Measurements from ENCODE around the gene STON2.
"Not testable (repeated sequence)": the region's sequence is repeated elsewhere in the genome, so short reads cannot be mapped to it uniquely, and the experiment has no call there.

The STON2 gene

DNA sequence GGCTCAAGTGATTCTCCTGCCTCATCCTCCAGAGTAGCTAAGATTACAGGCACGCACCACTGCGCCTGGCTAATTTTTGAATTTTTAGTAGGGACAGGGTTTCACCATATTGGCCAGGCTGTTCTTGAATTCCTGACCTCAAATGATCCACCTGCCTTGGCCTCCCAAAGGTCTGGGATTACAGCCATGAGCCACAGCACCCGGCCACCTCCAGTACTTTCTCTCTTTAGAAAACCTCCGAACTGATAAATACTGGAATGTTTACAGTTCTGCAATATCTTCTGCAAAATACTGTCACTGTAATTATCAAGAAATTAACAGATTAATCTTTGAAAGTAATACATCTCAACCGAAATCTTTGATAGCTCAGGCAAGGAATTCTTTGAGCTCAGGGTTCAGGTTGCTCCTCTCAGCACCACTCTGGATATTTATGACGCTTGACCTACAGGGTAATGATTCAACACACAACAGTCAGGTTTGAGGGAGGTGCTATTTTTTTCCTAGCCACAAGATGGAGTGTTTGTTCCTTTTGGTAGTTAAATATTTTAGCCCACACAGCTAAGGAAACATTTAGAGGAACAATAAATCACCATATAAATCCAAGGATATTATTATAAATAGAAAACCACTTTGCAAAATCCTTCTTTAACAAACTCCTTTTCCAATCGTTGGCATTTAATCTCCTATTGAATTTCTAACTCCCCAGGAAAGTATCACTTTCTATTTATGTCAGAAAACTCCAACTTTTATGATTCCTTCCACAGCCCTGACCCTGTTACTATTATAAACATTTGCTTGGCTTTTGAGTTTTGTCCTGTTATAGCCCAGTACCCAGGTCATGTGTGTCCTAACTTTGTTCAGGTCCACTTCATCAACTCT lies 130.8 kb downstream of the STON2 start:
- peak; percentile 15 to 17 for DNase-seq (ENCODE audit: low read depth in 2 of 2)

DNA sequence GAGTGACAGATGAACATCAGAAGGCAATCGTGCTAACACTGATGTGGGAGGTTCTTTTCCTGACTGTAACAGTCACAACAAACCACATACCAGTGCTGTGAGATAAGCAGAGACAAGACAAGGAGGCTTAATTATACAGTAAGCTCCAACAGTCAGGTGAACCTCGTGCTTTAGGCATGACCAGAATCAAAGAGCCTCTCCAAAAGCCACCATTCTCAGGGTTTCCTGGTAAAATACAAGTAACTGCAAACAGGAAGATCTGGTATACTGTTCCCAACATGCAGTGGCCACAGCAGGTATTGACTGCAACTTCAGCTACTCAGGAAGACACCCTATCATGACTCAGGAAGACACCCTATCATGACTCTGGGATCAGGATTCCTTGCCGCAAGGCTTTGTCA lies 132.1 kb downstream of the STON2 start:
- no peak for DNase-seq (ENCODE audit: low read depth in 2 of 2)

DNA sequence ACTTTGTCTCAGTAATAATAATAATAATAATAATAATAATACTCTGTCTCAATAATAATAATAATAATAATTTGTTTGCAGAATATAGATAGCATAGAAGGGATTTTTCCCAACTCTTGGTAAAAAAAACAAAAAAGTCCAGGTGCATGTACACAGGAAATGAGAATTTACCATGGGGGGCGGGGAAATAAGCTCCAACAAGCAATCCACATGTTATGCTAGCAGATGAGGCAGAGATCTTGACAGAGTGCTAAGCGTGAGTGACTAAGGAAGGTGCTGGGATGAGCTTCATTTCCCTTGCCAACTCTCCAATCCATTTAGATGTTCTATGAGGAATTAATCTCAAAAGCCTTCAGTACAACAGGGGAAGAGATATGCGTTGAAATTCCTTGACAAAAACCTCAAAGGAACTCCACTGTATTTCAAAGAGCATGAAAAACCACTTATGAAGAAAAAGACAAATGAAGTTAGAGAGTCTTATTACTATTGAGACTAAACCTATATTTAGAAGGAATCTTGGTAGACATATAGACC lies 134.4 kb downstream of the STON2 start:
- DNase-seq (ENCODE audit: low read depth in 2 of 2), result no peak

GRCh38 chr14:81264671-81265070 lies 135.5 kb downstream of the STON2 start:
- DNase-seq (ENCODE audit: low read depth in 2 of 2), result no peak

DNA sequence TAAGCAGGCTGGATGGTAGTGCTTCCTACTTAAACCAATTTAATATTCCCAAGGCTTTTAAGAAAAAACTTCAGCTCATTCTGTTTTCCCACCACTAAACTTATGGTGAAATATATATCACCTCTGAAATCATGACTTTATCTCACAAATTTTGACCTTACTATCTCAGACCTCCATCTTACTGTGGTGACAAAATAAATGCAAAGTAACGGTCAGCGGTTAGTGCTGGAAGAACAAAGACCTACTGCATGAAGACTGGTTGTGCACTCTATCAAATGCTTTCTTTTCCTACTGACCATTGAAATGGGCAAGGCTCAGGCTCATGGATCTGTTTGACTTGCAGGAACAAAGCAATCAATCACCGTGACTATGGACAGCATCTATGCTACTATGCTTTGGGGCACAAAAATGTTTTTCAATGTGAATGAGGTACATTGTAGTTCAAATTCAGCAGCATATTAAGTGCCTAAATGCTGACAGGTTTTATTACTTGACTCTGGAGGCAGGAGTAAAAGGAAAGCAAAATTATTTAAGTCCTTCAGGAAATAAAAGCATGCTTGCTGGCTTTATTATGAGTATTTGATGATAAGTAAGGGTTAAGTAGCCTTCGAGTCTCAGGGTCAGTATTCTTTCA lies 136.2 kb downstream of the STON2 start:
- no peak for DNase-seq (ENCODE audit: low read depth in 2 of 2)

- DNase-seq (ENCODE audit: low read depth in 2 of 2), result no peak
Observed at GRCh38 chr14:81261176-81261575, 138.9 kb downstream of the STON2 start.

GRCh38 chr14:81260732-81261131 lies 139.4 kb downstream of the STON2 start:
- DNase-seq (ENCODE audit: low read depth in 2 of 2), result no peak

DNA sequence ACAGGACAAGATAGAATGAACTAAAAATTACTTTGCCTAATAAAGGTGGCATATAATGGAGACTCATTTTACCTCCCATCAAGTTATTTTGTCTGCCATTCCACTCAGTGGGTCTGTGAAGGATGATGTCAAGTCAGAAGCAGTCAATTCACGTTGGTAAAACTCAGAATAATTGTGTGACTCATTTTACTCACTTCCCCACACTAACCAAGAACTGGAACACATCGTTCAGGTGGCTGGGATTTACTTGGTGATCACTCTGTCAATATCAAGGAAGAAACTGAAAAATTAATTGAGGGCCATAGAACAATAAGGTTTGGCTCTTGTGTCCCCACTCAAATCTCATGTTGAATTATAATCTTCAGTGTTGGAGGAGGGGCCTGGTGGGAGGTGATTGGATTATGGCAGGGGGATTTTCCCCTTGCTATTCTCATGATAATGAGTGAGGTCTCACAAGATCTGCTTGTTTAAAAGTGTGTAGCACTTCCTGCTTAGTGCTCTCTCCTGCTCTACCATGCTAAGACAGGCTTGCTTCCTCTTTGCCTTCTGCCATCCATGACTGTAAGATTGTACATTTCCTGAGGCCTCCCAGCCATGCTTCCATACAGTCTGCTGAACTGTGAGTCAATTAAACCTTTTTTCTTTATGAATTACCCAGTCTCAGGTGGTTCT lies 143.7 kb downstream of the STON2 start:
- no peak for DNase-seq (ENCODE audit: low read depth in 2 of 2)

- DNase-seq (ENCODE audit: low read depth in 2 of 2), result no peak
Observed at GRCh38 chr14:81252278-81252677, 147.8 kb downstream of the STON2 start.

DNA sequence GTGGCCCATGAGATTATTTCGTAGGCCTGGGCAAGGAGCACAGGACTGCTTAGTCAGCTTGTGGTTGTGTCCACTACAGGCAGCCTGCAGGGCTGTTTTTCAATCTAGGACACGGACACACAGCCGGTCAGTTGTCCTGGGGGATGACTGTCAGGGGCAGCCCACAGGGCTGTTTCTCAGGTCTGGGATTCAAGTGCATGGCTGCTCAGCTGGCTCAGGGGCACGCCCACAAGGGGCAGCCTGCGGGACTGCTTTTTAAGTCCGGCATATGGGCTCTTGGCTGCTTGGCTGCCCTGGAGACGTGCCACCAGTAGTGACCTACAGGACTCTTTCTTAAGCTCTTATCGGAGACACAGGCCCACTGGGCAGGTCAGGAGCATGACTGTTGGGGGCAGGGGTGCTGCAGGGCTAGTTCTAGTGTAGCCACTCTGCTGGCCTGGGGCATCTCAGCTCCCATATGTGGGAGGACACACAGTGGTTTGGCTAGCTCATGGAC lies 152.8 kb downstream of the STON2 start:
- DNase-seq (ENCODE audit: low read depth in 2 of 2), result no peak

DNA sequence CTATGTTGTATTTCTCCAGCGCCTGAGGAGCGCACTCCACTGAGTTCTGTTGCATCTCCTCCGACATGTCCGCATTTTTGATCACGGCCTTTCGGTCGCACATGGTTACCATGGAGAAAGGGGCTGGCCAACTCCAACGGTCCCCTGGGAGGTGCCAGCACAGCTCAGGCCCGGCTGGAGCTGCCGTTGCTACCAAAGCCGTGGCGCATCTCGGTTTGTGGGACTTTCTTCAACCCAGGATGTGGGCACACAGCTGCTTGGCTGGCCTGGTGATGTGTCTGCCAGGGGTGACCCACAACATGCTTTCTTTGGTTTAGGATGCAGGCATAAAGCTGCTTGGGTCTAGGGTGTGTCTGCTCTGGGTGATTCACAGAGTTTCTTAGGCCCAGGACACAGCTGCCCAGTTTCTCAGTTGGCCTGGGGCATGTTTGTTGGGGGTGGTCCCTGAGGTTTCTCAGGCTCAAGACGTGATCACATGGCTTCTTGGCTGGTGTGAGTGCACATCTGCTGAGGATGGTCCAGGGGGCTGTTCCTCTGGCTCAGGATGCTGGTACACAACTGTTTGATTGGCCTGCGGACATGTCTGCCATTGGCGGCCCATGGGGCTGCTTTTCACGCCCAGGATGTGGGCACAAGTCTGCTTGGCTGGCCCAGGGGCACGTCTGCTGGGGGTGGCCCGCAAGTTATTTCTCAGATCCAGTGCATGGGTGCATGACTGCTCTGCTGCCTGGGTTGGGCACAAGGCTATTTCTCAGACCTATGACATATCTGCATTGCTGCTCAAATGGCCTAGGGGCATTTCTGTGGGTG lies 153.5 kb downstream of the STON2 start:
- DNase-seq (ENCODE audit: low read depth in 2 of 2), result no peak

- no peak for DNase-seq (ENCODE audit: low read depth in 2 of 2)
Observed at GRCh38 chr14:81245771-81246170, 154.4 kb downstream of the STON2 start.

DNA sequence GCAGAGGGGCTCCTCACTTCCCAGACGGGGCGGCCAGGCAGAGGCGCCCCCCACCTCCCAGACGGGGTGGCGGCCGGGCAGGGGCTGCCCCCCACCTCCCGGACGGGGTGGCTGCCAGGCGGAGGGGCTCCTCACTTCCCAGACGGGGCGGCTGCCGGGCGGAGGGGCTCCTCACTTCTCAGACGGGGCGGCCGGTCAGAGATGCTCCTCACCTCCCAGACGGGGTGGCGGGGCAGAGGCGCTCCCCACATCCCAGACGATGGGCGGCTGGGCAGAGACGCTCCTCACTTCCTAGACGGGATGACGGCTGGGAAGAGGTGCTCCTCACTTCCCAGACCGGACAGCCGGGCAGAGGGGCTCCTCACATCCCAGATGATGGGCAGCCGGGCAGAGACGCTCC lies 155.7 kb downstream of the STON2 start:
- not testable (repeated sequence) for DNase-seq (ENCODE audit: low read depth in 2 of 2)

DNA sequence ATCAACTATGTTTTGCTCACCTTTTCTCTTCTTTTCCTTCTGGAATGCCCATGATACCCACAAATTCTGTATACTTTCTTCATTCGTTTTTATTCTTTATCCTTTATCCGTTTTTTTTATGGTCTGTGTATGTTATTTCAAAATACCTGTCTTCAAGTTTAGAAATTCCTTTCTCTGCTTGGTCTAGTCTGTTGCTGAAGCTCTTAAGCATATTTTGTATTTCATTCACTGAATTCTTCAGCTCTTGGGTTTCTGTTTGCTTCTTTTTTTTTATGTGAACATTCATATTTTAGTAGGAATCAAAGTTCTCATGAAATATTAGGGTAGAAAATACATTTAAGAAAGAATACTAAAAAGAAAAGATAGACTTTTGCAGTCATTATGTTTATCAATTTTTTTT lies 156.6 kb downstream of the STON2 start:
- no peak for DNase-seq (ENCODE audit: low read depth in 2 of 2)

- not testable (repeated sequence) for DNase-seq (ENCODE audit: low read depth in 2 of 2)
Observed at GRCh38 chr14:81236849-81237248, 163.3 kb downstream of the STON2 start.

- DNase-seq (ENCODE audit: low read depth in 2 of 2), result no peak
Observed at GRCh38 chr14:81236138-81236537, 164.0 kb downstream of the STON2 start.

DNA sequence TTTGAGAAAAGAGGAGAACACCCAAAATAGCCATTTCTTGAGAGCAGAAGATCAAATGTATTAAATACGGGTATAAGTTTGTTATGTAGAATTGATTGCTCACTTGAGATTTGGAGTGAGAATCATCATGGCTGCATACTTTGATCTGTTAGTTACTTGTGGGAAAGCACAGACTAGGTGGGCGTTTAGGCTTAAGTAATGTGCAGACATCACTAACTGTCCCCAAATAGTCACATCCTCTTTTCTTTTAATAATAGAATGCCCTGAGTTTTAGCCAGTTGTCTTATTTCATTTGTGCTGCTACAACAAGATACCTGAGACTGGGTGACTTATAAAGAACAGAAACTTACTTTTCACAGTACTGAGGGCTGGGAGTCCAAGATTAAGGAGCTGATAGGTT lies 165.0 kb downstream of the STON2 start:
- no peak for DNase-seq (ENCODE audit: low read depth in 2 of 2)

- DNase-seq (ENCODE audit: low read depth in 2 of 2), result no peak
Observed at GRCh38 chr14:81234278-81234677, 165.8 kb downstream of the STON2 start.

GRCh38 chr14:81233615-81234014 lies 166.5 kb downstream of the STON2 start:
- DNase-seq (ENCODE audit: low read depth in 2 of 2), result no peak

- DNase-seq (ENCODE audit: low read depth in 2 of 2), result no peak
Observed at GRCh38 chr14:81231540-81231939, 168.6 kb downstream of the STON2 start.

DNA sequence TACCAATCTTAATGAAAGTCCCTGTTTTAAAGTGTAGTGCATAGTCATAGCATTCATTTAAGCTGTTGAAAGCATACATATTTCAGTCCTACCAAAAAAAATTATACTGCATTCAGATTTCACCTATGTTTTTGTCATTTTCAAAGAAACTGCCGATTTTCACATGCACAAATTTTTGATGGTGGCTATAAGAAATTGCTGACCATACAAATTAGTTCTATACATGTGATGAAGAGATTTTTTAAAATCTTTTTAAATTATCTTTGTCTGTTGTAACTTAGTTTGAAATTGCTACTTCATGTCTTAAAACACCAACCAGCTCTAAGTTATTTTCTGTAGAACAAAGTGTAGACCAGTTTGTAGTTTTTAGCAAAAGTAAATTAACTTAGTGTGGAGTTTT lies 175.9 kb downstream of the STON2 start:
- DNase-seq (ENCODE audit: low read depth in 2 of 2), result no peak

Measured in fibroblast of skin of left biceps (primary cell).